Measurements from ENCODE around the gene EFCAB11.

The EFCAB11 gene

DNA sequence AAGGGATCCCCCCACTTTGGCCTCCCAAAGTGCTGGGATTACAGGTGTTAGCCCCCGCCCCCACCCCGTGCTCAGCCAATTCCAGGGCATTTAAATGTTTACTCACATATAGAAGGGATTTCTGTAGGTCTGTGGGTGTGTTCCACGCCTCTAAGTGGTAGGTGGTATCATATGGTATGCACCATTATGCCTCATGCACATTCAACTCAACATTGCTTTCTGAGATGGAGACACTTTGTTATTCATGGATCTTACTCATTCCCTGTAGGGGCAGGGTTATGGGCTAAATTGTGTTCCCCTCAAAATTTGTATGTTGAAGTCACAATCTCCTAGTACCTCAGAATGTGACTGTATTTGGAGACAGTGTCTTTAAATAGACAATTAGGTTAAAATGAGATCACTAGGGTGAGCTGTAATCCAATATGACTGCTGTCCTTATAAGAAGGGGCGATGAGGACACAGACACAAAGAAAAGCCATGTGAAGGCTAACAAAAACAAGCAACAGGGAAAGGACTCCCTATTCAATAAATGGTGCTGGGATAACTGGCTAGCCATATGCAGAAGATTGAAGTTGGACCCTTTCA, 200.6 kb downstream of the EFCAB11 start:
- no peak for DNase-seq

DNA sequence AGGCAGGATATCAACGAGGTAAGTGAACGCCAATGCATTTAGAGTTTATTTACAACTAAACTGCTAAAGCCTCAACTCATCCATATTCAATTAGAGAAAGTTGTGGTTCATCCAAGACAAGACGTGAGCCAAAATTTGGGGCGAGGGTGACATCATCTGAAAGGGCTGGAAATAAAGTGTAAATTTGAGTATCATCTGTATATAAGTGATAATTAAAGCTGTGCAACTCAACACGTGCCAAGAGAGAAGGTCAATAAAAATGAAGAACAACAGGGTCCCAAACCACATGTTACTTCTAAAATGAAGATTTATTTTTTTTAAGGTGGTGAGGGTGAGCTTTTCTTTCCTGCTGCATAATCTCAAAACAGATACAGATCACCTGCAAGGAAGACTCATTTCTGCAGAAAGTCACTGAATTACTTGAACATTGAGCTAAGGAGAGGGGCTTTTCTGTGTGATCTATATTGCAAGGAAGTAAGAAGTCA, 203.6 kb downstream of the EFCAB11 start:
- DNase-seq: no peak

DNA sequence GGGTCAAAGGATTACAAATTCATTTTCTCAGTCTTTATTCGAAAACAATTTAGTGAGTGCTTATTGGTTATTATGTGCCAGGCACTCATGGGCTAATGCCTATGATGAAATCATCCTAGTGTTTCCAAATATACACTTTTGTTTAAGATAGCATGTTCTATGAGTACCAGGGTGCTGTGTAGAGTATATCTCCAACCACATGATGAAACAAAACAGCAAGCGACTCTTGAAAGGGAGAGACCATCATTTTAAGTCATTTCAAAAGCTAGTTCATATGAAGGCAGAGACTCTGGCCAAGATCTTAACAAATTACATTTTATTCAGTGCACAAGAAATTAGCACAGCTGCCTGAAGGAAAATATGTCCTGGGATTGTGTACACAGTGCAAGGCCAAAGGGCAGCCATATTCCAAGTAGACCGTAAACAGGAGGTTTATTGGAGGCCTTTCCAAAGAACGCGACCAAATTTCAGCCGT, 204.2 kb downstream of the EFCAB11 start:
- no peak for DNase-seq

DNA sequence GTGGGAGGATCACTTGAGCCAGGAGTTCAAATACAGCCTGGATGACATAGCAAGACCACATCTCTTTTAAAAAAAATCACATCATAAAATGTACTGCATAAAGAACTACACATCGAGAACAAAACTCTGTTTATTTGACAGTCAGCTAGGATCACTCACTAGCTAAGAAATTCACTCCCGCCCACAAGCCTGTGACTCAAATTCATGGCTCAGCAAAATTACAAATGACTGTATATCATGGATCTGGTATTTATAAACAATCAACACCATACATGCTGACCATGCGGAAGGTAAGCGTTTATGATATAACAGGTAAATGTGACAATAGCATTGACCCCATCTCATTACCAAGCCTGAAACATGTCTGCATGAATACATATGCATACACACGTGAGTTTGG, 206.5 kb downstream of the EFCAB11 start:
- no peak for DNase-seq

DNA sequence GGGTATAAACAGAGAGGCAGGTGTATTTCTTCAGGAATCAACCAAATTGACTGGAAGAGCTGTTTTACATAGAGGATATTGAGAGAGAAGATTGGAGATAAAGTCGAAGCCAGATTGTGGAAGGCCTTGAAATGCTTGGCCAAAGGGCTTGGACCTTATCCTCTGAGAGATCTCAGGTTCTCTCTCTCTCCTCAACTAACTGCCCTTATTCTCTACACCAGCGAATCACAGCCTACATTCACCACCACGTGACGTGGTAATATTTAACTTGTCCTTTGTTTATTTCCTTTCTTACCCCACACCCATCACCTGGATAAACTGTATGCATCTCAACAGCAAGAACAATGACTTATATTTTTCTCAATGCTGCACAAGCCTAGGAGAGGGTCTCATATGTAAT, 207.4 kb downstream of the EFCAB11 start:
- DNase-seq: no peak

DNA sequence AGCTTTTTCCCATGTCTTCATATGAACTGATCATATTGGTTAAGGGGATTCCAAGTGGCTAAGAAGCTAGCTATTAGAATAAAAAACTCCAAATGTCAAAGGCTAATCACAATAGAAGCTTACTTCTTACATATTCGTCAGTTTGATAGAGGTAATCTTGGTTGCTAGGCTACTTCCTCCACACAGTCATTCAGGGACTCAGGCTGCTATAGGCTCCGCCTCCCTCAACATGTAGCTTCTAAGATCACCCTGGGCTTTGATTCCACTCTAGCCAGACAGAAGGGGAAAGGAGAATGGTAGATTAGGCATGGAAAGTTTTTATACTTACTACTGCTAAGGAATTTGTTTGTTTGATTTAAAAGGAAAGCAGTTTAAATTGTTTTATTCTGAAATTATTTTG, 207.9 kb downstream of the EFCAB11 start:
- no peak for DNase-seq

DNA sequence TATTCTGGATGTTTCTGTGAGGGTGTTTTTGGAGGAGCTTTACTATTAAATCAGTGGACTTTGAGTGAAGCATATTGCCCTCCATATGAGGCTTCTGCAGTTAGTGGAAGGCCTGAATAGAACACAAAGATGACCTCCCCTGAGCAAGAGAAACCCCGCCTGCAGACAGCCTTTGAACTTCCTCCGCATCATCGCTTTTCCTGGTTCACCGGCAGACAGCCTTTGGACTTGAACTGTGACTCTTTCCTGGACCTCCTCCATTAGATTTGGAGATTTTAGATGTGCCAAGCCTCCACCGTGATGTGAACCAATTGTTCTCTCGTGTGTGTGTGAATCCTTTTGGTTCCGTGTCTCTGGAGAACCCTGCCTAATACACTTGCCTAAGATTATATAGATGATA, 208.4 kb downstream of the EFCAB11 start:
- no peak for DNase-seq

Measured in SIG-M5 (cell line).